GM19324 (cell line): ENCODE measurements around the gene ZRANB1.

Source experiments
- ATAC-seq: cut with Tn5 transposase; IDR thresholded peaks from one replicate; pipeline ENCODE4 v1.9.1; 2021; ENCODE audit warnings: mild to moderate bottlenecking, moderate library complexity; ENCODE audit not compliant: unreplicated experiment, low FRiP score

The ZRANB1 gene

GRCh38 chr10:125030567-125031197 is 88.8 kb downstream of the ZRANB1 start:
- no peak for ATAC-seq

DNA sequence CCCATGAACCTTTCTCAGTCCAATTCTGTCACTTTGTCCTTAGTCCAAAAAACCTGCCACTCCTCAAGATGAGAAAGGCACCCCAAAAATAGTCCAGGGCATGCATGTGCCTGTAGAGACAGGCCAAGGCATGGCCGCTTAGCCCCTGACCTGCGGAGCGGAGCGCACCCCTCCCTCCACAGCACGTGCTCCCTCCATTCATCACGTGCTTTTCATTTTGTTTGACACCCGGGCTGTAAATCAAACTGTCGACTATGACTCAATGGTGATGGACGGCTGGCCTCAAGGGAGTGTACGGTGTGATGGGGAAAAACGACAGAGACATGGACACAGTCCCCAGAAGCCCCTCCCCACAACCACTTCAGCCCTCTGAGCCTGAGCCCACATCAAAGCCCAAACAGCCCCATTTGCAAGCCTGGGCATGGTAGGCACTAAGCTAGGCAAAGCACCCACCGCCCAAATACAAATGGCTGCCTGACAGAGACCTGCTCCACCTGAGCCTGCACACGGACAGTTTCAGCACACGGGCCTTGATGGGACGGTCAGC is 90.6 kb downstream of the ZRANB1 start:
- no peak for ATAC-seq

- ATAC-seq: no peak
Observed at GRCh38 chr10:125033146-125033924, 91.4 kb downstream of the ZRANB1 start.

- no peak for ATAC-seq
Observed at GRCh38 chr10:125034675-125035074, 92.8 kb downstream of the ZRANB1 start.

DNA sequence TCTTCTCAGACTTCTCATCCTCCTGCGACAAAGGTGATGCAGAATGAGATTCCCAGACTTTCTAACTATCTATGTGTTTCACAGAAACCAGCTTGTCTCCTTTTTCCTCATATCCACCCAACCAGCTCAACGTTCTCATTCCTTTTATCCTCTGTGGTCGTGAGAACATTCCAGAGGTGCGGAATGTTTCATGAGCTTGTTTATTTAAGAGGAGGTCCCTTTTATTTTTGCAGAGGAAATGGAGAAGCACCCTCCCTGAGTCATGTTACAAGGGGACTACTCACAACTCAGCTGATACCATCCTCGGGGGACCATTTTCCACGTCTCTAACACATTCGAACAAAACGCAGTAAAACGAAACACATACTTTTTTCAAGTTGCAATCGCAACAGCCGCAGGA is 93.2 kb downstream of the ZRANB1 start:
- no peak for ATAC-seq

DNA sequence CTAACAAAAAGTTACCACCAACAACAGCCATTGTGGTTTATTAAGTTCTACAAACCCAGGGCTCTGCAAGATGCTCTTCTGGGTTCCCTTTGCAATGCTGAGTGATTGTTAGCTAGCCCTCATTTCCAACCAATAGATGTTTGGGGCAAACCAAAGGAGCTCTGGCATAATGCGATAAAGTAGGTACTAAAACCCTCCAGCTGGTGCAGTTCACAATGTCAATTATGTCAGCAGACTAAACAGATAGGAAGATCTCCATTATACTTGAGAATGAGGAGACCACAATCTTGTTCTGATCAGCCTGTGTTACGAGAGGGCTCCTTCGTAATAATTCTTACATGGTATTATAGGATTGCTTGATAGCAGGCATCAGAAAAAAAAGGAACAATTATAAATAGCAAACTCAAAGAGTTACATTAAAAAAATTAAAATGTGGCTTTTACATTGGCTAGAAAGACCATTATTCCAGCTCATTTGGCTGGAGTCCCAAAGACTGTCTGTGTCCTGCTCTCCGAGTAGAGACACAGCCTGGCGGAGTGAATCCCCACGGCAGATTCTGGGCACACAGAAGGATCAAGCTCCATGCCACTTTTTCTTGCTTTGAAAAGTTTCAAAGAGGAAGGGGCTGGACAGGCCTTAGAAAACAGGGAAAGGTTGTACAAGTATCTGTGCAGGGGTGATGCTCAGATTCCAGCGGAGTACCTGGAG is 93.8 kb downstream of the ZRANB1 start:
- no peak for ATAC-seq

- no peak for ATAC-seq
Observed at GRCh38 chr10:125037145-125037877, 95.4 kb downstream of the ZRANB1 start.
